Measurements from ENCODE around the gene NBL1.
"Not testable (repeated sequence)": the region's sequence is repeated elsewhere in the genome, so short reads cannot be mapped to it uniquely, and the experiment has no call there.

Gene NBL1

DNA sequence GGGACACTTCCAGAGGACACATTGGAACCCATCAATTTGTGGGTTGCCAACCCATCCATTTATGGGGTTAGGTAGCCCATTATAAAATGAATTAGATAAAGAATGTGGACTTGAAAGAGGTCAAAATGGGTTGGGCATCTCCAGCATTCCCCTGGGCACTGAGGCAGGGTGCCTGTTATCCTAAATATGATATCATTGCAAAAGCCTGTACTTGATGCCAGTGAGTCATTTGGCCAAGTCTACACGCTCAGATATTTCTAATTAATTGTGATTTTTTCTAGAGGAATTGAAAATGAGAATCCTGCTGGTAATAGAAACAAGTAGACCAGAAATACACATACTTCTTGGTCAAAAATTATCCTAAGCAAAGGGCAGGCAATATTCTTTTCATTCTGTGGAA, 21.9 kb upstream of the NBL1 start:
- DNase-seq (ENCODE audit: low read depth in 2 of 2), result no peak

GRCh38 chr1:19623523-19623922, 20.6 kb upstream of the NBL1 start:
- no peak for DNase-seq (ENCODE audit: low read depth in 2 of 2)

GRCh38 chr1:19625291-19625937, 18.7 kb upstream of the NBL1 start:
- DNase-seq (ENCODE audit: low read depth in 2 of 2), result no peak

- no peak for DNase-seq (ENCODE audit: low read depth in 2 of 2)
Measured at GRCh38 chr1:19628879-19629278, 15.2 kb upstream of the NBL1 start.

DNA sequence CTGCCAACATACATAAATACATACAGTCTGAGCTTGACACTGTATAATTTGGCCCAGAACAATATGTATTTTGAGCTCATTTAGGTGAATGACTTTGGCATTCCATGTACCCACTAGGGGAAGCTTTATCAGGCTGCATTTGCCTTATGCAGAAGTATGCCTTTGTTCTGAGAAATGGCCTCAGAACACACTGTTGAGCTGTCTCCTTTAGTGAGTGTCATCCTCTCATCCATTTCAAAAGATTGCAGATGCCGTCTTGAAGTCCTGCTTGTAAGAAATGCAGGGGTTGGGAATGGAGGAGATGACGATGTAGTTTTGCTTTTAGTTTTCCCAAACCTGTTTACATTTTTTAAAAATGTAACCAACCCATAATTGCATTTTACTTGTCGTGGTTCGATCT, 14.8 kb upstream of the NBL1 start:
- DNase-seq (ENCODE audit: low read depth in 2 of 2), result no peak

GRCh38 chr1:19630192-19630591, 13.9 kb upstream of the NBL1 start:
- not testable (repeated sequence) for DNase-seq (ENCODE audit: low read depth in 2 of 2)

GRCh38 chr1:19630720-19631395, 13.3 kb upstream of the NBL1 start:
- no peak for DNase-seq (ENCODE audit: low read depth in 2 of 2)

DNA sequence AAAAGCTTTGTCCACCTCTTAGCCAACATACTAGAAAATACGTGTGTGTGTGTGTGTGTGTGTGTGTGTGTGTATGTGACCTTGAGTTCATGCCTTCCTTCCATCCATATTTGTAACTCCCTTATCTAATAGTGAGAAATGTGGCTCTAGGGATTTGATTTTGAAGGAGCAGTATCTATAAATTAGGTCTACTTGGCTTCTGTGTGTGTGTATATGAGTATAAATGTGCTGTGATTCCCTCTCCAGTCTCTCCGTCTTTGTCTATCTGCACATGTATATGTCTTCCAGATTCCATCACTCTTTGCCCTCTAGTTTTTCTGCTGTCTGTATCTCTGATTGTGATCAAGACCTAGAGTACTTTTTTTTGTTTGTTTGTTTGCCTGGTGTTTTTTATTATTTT, 11.9 kb upstream of the NBL1 start:
- DNase-seq (ENCODE audit: low read depth in 2 of 2), result no peak

- no peak for DNase-seq (ENCODE audit: low read depth in 2 of 2)
Measured at GRCh38 chr1:19633106-19633505, 11.0 kb upstream of the NBL1 start.

- DNase-seq (ENCODE audit: low read depth in 2 of 2), result not testable (repeated sequence)
Measured at GRCh38 chr1:19635064-19635463, 9.0 kb upstream of the NBL1 start.

DNA sequence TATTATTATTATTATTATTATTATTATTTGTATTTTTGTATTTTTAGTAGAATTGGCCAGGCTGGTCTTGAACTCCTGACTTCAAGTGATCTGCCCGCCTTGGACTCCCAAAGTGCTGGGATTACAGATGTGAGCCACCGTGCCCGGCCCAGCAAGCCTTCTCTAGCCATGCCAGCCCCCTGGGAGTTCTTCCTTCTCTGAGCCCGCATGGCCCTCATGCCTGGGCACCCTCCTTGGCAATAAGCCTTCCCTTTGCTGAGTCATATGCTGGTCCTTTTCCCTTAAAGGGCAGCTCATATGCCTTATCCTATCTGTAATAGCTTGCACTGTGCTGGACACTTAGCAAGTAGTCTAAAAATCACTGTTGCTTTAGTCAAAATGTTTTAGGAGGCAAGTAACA, 8.5 kb upstream of the NBL1 start:
- DNase-seq (ENCODE audit: low read depth in 2 of 2), result no peak

- DNase-seq (ENCODE audit: low read depth in 2 of 2), result no peak
Measured at GRCh38 chr1:19636065-19636464, 8.0 kb upstream of the NBL1 start.

GRCh38 chr1:19636749-19637148, 7.4 kb upstream of the NBL1 start:
- not testable (repeated sequence) for DNase-seq (ENCODE audit: low read depth in 2 of 2)

GRCh38 chr1:19637606-19638005, 6.5 kb upstream of the NBL1 start:
- no peak for DNase-seq (ENCODE audit: low read depth in 2 of 2)

GRCh38 chr1:19639228-19639627, 4.9 kb upstream of the NBL1 start:
- DNase-seq (ENCODE audit: low read depth in 2 of 2), result not testable (repeated sequence)

DNA sequence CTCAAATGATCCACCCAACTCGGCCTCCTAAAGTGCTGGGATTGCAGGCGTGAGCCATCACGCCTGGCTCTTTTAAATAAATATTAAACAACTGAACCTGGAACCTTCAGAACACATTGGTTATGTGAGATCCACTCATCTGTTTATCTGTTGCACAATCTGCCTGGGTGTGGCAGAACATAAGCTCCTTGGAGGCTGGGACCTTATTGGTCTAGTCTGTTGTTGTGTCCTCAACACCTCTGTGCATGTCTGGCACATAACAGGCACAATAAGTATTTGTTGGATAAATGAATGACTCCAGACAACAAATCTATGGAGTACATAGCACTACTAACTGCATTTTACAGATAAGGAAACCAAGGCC, 4.1 kb upstream of the NBL1 start:
- no peak for DNase-seq (ENCODE audit: low read depth in 2 of 2)

- no peak for DNase-seq (ENCODE audit: low read depth in 2 of 2)
Measured at GRCh38 chr1:19640363-19641316, 3.5 kb upstream of the NBL1 start.

DNA sequence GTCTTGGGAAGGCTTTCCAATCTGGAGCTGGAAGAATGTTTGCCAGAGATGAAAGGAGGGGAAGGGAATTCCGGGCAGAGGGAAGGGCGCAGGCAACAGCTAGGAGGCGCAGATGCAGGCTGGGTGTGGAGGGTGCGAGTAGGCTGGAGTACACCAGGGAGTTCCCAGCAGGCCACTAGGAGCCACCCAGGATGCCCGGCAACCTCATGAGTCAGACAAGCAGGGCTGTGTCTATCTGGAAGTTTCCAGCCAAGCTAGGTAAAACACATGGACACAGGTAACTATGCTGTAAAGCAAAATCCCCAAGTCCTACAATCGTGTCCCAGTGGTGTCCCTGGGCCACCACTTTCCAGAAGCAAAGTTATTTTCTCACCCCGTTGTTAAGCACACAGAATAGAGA, 990 bp upstream of the NBL1 start:
- DNase-seq (ENCODE audit: low read depth in 2 of 2), result no peak

DNA sequence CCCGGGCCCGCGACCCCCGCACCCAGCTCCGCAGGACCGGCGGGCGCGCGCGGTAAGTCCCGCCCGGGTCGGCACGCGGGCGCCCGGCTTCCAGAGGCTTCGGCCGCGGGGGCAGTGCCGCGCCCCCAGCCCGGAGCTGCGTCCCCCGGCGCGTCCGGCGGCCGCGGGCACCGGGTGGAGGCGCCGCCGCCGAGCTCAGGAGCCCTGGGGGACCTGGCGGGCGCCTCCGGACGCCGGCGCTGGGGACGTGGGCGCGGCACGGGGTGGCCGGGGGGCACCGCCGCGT, 227 bp downstream of the NBL1 start:
- DNase-seq (ENCODE audit: low read depth in 2 of 2), result no peak

- no peak for DNase-seq (ENCODE audit: low read depth in 2 of 2)
Measured at GRCh38 chr1:19644681-19645410, 735 bp downstream of the NBL1 start.

DNA sequence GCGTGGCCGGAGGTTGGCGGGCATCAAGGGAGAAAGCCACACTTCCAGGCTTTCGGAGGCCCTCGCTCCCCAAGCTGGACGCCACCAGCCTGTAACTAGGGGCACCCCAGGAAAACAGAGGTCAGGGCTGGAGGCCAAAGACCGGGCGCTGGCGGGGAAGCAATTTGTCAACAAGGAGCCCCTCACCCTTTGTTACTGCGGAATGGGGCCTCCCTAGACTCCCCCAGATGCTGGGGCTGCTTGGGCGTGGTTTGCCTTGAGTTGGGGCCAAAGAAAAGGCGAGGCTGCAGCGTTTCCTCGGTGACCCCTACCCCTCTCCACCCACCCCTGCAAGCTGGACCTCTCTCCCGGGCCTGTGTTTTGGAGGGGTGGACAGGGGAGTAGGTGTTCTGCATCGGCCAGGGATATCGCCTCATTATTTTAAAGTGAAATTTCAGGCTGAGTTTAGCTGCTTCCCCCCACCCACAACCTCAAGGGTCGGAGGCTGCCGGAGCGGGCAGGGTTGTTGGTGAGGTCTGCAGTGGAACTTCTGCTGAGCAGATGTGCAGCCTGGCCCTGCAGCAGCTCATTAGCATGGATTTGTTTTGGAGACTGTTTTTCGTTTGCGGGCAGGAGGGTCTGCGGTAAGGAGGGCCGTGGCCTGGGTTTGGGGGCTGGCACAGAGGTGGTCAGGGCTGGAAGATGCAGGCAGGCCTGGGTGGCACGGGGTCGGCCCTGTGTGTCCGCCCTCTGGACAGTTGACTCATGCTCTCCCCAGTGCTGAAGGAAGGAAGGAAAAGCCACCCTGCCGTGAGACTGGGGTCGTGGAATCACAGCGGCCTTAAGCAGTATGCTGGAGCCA, 1.5 kb downstream of the NBL1 start:
- no peak for DNase-seq (ENCODE audit: low read depth in 2 of 2)
